Measurements from ENCODE around the gene PRUNE2. TPM values are rescaled to one million over a fixed set of nuclear protein-coding genes. Genes with fewer than 3 reads are reported as not detected.

PRUNE2 gene
- total and polyA plus RNA-seq, 2 of the 13 experiments (the other 11 are each of a cell fraction or from before 2014, with no cell fraction given): 0.02 TPM; not detected in 1

DNA sequence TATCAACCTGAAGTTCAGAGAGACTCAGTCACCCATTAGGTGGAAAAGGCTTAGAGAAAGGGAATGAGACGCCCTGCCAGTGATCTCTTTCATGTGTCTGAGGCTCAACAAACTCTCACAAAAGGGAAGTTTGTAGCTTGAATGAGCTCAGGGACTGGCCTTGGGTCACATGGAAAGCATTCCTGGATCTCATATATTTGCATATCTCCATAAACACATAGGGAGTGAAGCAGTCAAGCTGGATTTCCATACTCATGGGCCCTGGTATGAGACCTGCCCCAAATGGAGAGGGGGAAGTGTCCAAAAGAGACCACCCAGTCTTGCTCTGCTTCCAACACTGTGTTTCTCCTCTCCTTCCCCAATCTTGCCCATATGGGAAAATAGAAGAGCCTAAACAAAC, 26.4 kb upstream of the PRUNE2 start:
- no peak for FAIRE-seq
- no peak overlapping the region for H3K4me3 ChIP-seq (replicated peaks in 1 of 3; ENCODE audit: insufficient read depth in 1 of 3, low read depth in 2 of 3, low read length in 3 of 3)
- no TSS peak for BruUV-seq (replicated peaks)
- 13% methylated on average over 1 of the region's 1 CpG for WGBS (ENCODE audit: low lambda C conversion rate)
- ChIA-PET POLR2A (no interaction called here), CTCF (ENCODE audit: low intra/inter-chr PET ratio, low total read pairs) (no interaction called here)
- no peaks in the 10 kb centered on the region for H3K4me1 ChIP-seq (ENCODE audit: insufficient read depth, low read length)
- H3K36me3 ChIP-seq (replicated peaks in 1 of 2; ENCODE audit: control insufficient read depth in 1 of 2, insufficient read depth in 2 of 2, low read length in 2 of 2): no peaks in the 10 kb centered on the region
- TF ChIP-seq, protein P1, sequence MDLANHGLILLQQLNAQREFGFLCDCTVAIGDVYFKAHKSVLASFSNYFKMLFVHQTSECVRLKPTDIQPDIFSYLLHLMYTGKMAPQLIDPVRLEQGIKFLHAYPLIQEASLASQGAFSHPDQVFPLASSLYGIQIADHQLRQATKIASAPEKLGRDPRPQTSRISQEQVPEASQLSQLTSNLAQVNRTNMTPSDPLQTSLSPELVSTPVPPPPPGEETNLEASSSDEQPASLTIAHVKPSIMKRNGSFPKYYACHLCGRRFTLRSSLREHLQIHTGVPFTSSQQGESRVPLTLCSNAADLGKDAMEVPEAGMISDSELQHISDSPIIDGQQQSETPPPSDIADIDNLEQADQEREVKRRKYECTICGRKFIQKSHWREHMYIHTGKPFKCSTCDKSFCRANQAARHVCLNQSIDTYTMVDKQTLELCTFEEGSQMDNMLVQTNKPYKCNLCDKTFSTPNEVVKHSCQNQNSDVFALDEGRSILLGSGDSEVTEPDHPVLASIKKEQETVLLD (CRISPR knock-in tag; IDR thresholded peaks at IDR 0.05; ENCODE audit: low read depth): no peak
- TF ChIP-seq KLF9 (CRISPR knock-in tag; IDR thresholded peaks at IDR 0.05; ENCODE audit: low read depth): no peak
- TF ChIP-seq, protein P2, sequence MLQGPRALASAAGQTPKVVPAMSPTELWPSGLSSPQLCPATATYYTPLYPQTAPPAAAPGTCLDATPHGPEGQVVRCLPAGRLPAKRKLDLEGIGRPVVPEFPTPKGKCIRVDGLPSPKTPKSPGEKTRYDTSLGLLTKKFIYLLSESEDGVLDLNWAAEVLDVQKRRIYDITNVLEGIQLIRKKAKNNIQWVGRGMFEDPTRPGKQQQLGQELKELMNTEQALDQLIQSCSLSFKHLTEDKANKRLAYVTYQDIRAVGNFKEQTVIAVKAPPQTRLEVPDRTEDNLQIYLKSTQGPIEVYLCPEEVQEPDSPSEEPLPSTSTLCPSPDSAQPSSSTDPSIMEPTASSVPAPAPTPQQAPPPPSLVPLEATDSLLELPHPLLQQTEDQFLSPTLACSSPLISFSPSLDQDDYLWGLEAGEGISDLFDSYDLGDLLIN (CRISPR knock-in tag; IDR thresholded peaks at IDR 0.05; ENCODE audit: borderline replicate concordance): no peak
- no peak for TF ChIP-seq ZNF136 (CRISPR knock-in tag; IDR thresholded peaks at IDR 0.05; ENCODE audit: low read depth)
- no peak for TF ChIP-seq ZNF335 (CRISPR knock-in tag; IDR thresholded peaks at IDR 0.05)
- no peak for TF ChIP-seq ZNF3 (CRISPR knock-in tag; IDR thresholded peaks at IDR 0.05)
- no peak for TF ChIP-seq CHD2 (IDR thresholded peaks at IDR 0.05; ENCODE audit: low read depth, low read length)
- TF ChIP-seq DNMT3B (CRISPR knock-in tag; conservative IDR thresholded peaks at IDR 0.05): no peak
- no peak for TF ChIP-seq ZNF329 (CRISPR knock-in tag; IDR thresholded peaks at IDR 0.05; ENCODE audit: low read depth)
- H3K9me3 ChIP-seq (ENCODE audit: low read length): no peaks in the 10 kb centered on the region
- in situ Hi-C loops (cut with HindIII; ENCODE audit: extremely low pct_ligation_motif_present, low pct_unique_long_range_greater_than_20kb): no loop called here
- no peaks in the 10 kb centered on the region for H3K79me2 ChIP-seq (ENCODE audit: insufficient read depth, low read length)
- no peak overlapping the region for H3K27ac ChIP-seq (ENCODE audit: extremely low read length, insufficient read depth, low read length)
- no peak overlapping the region for H3K4me2 ChIP-seq (ENCODE audit: low read depth, low read length)
- no peak for ATAC-seq
- no peak for DNase-seq (ENCODE audit: low spot score)
- H3K9ac ChIP-seq (ENCODE audit: insufficient read depth, low read depth, low read length): no peak overlapping the region
- no peak overlapping the region for H2AFZ ChIP-seq (ENCODE audit: low read length)
- H3K27me3 ChIP-seq (ENCODE audit: control insufficient read depth in 1 of 2, insufficient read depth in 2 of 2, low read length in 2 of 2): no peaks in the 10 kb centered on the region
- H4K20me1 ChIP-seq (ENCODE audit: insufficient read depth, low read length): no peaks in the 10 kb centered on the region
- intact Hi-C loops (cut with micrococcal nuclease; ENCODE audit: unreplicated experiment): no loop called here

Data from HepG2 (cell line).